Loucy (cell line): ENCODE measurements around the gene KCNQ2.

Experiments used
- H2AFZ ChIP-seq: fragments of 200-600 bp; sonication (generic); 2 replicates; pipeline ENCODE4 v1.6.0; 2016; ENCODE audit warnings: antibody characterized with exemption, mild to moderate bottlenecking, low read length, moderate library complexity
- H3F3A ChIP-seq: fragments of 200-600 bp; 2 replicates; pipeline ENCODE4 v1.6.0; 2016; ENCODE audit warnings: antibody characterized with exemption, low read depth, mild to moderate bottlenecking
- H3K27me3 ChIP-seq: fragments of 200-600 bp; sonication (generic); 2 replicates; pipeline ENCODE4 v1.6.1; 2014; ENCODE audit warnings: low read length, mild to moderate bottlenecking; ENCODE audit not compliant: insufficient read depth, poor library complexity, severe bottlenecking
- H3K36me3 ChIP-seq: fragments of 200-600 bp; sonication (generic); 2 replicates; pipeline ENCODE4 v1.6.1; 2016; ENCODE audit warnings: low read length; ENCODE audit not compliant: insufficient read depth
- H3K4me1 ChIP-seq: fragments of 200-600 bp; sonication (generic); 2 replicates; pipeline ENCODE4 v1.5.1; 2014; ENCODE audit warnings: low read length, mild to moderate bottlenecking; ENCODE audit not compliant: insufficient read depth, poor library complexity, severe bottlenecking
- H3K4me2 ChIP-seq: fragments of 200-600 bp; sonication (generic); 2 replicates; pipeline ENCODE4 v1.6.0; 2014; ENCODE audit warnings: antibody characterized with exemption, low read length, low read depth, mild to moderate bottlenecking; ENCODE audit not compliant: poor library complexity, severe bottlenecking
- H3K4me3 ChIP-seq: fragments of 200-600 bp; sonication (generic); 2 replicates; pipeline ENCODE4 v1.5.1; 2014; ENCODE audit warnings: low read length, mild to moderate bottlenecking, mixed read lengths; ENCODE audit not compliant: poor library complexity, severe bottlenecking
- H3K79me2 ChIP-seq: fragments of 200-600 bp; sonication (generic); 2 replicates; pipeline ENCODE4 v1.6.1; 2014; ENCODE audit warnings: low read length; ENCODE audit not compliant: insufficient read depth
- H3K9ac ChIP-seq: fragments of 200-600 bp; sonication (generic); 2 replicates; pipeline ENCODE4 v1.6.0; 2014; ENCODE audit warnings: mild to moderate bottlenecking, low read depth, low read length, moderate library complexity; ENCODE audit not compliant: poor library complexity, severe bottlenecking
- H3K9me2 ChIP-seq: fragments of 200-600 bp; sonication (generic); replicated peaks from 2 replicates; pipeline ENCODE4 v1.6.1; 2016; ENCODE audit warnings: low read depth, low read length, mixed read lengths
- H3K9me3 ChIP-seq: fragments of 200-600 bp; sonication (generic); 2 replicates; pipeline ENCODE4 v1.6.1; 2014; ENCODE audit warnings: mild to moderate bottlenecking, antibody characterized with exemption, low read length, low read depth; ENCODE audit not compliant: insufficient read depth
- H4K20me1 ChIP-seq: fragments of 200-600 bp; sonication (generic); 2 replicates; pipeline ENCODE4 v1.6.0; 2014; ENCODE audit warnings: antibody characterized with exemption, low read length, mild to moderate bottlenecking; ENCODE audit not compliant: insufficient read depth, poor library complexity, severe bottlenecking
- EZH2phosphoT487 ChIP-seq: fragments of 200-600 bp; IDR thresholded peaks from 2 replicates; pipeline ENCODE4 v1.6.1; 2018; ENCODE audit warnings: antibody characterized with exemption, mild to moderate bottlenecking, moderate library complexity, borderline replicate concordance
- TF ChIP-seq, protein P1 (sequence below): fragments of 200-600 bp; sonication (generic); conservative IDR thresholded peaks from 2 replicates; pipeline ENCODE4 v1.5.1; 2014; ENCODE audit warnings: mild to moderate bottlenecking, antibody characterized with exemption, low read length

The KCNQ2 gene

DNA sequence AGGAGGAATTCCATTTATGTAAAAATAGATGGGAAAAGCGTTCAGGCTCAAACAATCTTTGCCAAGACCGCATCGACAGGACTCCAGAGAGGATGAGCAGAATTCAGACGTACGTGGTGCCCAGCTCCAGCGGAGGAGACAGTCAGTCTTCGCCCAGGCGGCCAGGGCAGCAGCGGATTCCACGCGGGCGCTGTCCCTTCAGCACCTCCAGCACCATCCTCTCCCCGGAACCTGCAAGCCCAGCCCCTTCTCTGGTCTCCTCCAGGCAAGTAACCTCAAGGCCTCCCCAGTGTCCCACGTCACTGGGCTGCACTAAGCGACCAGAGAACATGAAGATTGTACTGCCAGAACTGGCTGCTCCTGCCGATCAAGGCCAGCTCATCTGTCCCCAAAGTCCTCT, 2.8 kb upstream of the KCNQ2 start:
- Histone ChIP-seq H3K9me3 (no peaks in the 10 kb centered on the region), H3K79me2 (no peaks in the 10 kb centered on the region), H3K27me3 (no peaks in the 10 kb centered on the region), H4K20me1 (no peaks in the 10 kb centered on the region), H3K4me3 (no peak overlapping the region), H3K4me2 (no peak overlapping the region), H3F3A (no peaks in the 10 kb centered on the region), H3K36me3 (no peaks in the 10 kb centered on the region), H3K4me1 (no peaks in the 10 kb centered on the region), H2AFZ (no peak overlapping the region), H3K9me2 (no peaks in the 10 kb centered on the region), H3K9ac (no peak overlapping the region)
- TF ChIP-seq, protein P1, sequence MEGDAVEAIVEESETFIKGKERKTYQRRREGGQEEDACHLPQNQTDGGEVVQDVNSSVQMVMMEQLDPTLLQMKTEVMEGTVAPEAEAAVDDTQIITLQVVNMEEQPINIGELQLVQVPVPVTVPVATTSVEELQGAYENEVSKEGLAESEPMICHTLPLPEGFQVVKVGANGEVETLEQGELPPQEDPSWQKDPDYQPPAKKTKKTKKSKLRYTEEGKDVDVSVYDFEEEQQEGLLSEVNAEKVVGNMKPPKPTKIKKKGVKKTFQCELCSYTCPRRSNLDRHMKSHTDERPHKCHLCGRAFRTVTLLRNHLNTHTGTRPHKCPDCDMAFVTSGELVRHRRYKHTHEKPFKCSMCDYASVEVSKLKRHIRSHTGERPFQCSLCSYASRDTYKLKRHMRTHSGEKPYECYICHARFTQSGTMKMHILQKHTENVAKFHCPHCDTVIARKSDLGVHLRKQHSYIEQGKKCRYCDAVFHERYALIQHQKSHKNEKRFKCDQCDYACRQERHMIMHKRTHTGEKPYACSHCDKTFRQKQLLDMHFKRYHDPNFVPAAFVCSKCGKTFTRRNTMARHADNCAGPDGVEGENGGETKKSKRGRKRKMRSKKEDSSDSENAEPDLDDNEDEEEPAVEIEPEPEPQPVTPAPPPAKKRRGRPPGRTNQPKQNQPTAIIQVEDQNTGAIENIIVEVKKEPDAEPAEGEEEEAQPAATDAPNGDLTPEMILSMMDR, result no peak
- TF ChIP-seq EZH2phosphoT487, result no peak

DNA sequence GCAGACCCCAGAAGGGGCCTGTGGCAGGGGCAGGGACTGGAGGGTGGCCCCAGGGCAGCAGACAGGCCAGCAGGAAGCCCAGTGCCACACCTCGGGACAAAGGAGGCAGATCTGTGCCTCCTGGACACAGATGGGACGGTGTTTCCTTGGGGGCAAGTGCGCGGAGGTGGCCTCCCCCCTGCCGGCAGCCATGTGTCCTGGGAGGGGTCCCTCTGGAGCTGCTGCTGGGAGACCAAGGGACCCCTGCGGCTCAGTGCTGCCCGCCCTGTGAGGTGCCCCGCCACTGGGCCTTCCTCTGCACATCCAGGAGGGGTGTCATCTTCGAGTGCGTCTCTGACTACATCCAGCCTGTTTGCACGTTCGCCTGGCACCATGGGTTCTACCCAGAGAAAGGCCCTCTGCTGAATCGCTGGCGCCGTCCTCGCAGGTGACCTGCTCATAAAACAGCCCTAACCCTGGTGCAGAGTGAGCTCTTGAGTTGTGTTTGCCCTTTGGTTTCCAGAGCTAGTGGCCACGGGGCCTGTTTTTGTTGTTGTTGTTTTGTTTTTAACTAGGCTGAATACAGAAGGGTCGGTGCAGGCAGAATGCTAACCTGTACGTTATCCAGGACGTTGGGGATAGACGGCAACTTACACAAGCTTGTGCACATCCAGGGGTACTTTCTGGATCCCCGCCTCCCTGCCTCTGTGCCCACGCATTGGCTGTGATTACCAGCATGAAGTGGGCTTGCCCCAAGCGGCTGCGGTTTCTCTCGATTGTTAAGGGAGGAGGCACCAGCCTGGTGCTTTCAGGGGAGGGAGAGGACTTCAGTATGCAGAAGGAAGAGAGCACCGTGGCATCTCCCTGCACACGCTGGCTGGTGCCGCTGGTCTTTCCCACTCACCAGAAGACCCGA, 1.3 kb upstream of the KCNQ2 start:
- Histone ChIP-seq H3K79me2 (no peaks in the 10 kb centered on the region), H3K4me3 (no peak overlapping the region), H3K9me2 (no peaks in the 10 kb centered on the region), H3K27me3 (no peaks in the 10 kb centered on the region), H2AFZ (no peak overlapping the region), H3K4me2 (no peak overlapping the region), H3K36me3 (no peaks in the 10 kb centered on the region), H4K20me1 (no peaks in the 10 kb centered on the region), H3K9ac (no peak overlapping the region), H3F3A (no peaks in the 10 kb centered on the region), H3K9me3 (no peaks in the 10 kb centered on the region), H3K4me1 (no peaks in the 10 kb centered on the region)
- TF ChIP-seq, protein P1, result no peak

DNA sequence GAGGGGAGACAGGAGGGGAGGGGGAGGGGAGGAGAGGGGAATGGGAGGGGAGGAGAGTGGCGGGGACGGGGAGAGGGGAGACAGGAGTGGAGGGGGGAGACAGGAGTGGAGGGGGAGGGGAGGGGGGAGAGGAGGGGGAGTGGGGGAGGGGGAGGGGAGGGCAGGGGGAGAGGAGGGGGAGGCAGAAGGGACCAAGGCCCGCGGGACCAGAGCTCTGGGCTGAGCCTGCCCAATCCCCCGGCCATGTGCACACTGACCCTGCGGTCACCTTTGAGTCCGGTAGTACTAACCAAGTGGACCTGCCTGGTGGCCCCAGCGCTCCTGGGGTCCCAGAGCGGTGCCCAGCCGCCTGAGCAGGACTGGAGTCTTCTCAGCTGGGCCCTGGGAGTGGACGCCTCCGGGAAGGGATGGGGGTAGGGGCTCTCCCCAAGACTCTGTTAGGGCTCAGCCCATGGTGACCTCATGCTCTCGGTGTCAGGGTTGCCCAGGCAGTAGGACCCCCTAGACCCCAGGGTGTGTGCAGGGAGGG, 471 bp upstream of the KCNQ2 start:
- TF ChIP-seq EZH2phosphoT487, result no peak
- TF ChIP-seq, protein P1, result no peak
- H3K9ac ChIP-seq, result no peak overlapping the region
- H3K4me1 ChIP-seq, result no peaks in the 10 kb centered on the region
- no peaks in the 10 kb centered on the region for H3K27me3 ChIP-seq
- H3K36me3 ChIP-seq, result no peaks in the 10 kb centered on the region
- no peaks in the 10 kb centered on the region for H3K79me2 ChIP-seq
- no peaks in the 10 kb centered on the region for H3K9me3 ChIP-seq
- no peak overlapping the region for H2AFZ ChIP-seq
- no peak overlapping the region for H3K4me3 ChIP-seq
- H3K4me2 ChIP-seq, result no peak overlapping the region
- no peaks in the 10 kb centered on the region for H3F3A ChIP-seq
- no peaks in the 10 kb centered on the region for H4K20me1 ChIP-seq
- H3K9me2 ChIP-seq, result no peaks in the 10 kb centered on the region
